ENCODE measurements around the gene COL4A4. TPM values are rescaled to one million over a fixed set of nuclear protein-coding genes. Genes with fewer than 3 reads are reported as not detected.

COL4A4 gene
- total RNA-seq, 6 donors from 2014 or later, result 22.0 to 31.2 (median 26.1) TPM

GRCh38 chr2:227058888-227059399 lies 105.1 kb downstream of the COL4A4 start:
- H3K36me3 ChIP-seq, result no peaks in the 10 kb centered on the region
- no peaks in the 10 kb centered on the region for H3K9me3 ChIP-seq
- ATAC-seq (ENCODE audit: low FRiP score in 2 of 2) (no peak), DNase-seq (no peak)
- no peak overlapping the region for H3K27ac ChIP-seq
- TF ChIP-seq POLR2A (IDR thresholded peaks at IDR 0.05) (no peak), POLR2AphosphoS5 (IDR thresholded peaks at IDR 0.05) (no peak), EP300 (IDR thresholded peaks at IDR 0.05) (no peak), CTCF (IDR thresholded peaks at IDR 0.05) (no peak)
- no peaks in the 10 kb centered on the region for H3K4me1 ChIP-seq
- H3K27me3 ChIP-seq, result no peaks in the 10 kb centered on the region
- 79 to 85% methylated on average over 5 of the region's 5 CpGs for WGBS, 2 donors
- no peak overlapping the region for H3K4me3 ChIP-seq

GRCh38 chr2:227057743-227058447 lies 106.1 kb downstream of the COL4A4 start:
- no peaks in the 10 kb centered on the region for H3K4me1 ChIP-seq
- TF ChIP-seq CTCF (IDR thresholded peaks at IDR 0.05), result no peak
- WGBS, 2 donors, result 81 to 84% methylated on average over 3 of the region's 3 CpGs
- DNase-seq (no peak), ATAC-seq (ENCODE audit: low FRiP score in 2 of 2) (no peak)
- no peaks in the 10 kb centered on the region for H3K27me3 ChIP-seq
- no peaks in the 10 kb centered on the region for H3K9me3 ChIP-seq
- H3K36me3 ChIP-seq, result no peaks in the 10 kb centered on the region
- H3K4me3 ChIP-seq, result no peak overlapping the region
- no peak overlapping the region for H3K27ac ChIP-seq

- Histone ChIP-seq H3K4me3 (no peak overlapping the region), H3K27ac (no peak overlapping the region), H3K27me3 (no peaks in the 10 kb centered on the region), H3K4me1 (no peaks in the 10 kb centered on the region), H3K36me3 (no peaks in the 10 kb centered on the region), H3K9me3 (no peaks in the 10 kb centered on the region)
- no peak for TF ChIP-seq POLR2AphosphoS5 (IDR thresholded peaks at IDR 0.05)
- TF ChIP-seq EP300 (IDR thresholded peaks at IDR 0.05), result no peak
- no peak for TF ChIP-seq POLR2A (IDR thresholded peaks at IDR 0.05)
- TF ChIP-seq CTCF (IDR thresholded peaks at IDR 0.05), result no peak
- DNase-seq (no peak), ATAC-seq (ENCODE audit: low FRiP score in 2 of 2) (no peak)
- WGBS, 2 donors, result 67 to 71% methylated on average over 1 of the region's 1 CpG
Measured at GRCh38 chr2:227057060-227057459, 106.9 kb downstream of the COL4A4 start.

GRCh38 chr2:227054006-227054405 lies 110.0 kb downstream of the COL4A4 start:
- Histone ChIP-seq H3K9me3 (no peaks in the 10 kb centered on the region), H3K4me3 (no peak overlapping the region), H3K27ac (no peak overlapping the region), H3K27me3 (no peaks in the 10 kb centered on the region), H3K36me3 (peaks cover 0 to 4% (median 0%) of the 10 kb centered on the region in 4 donors), H3K4me1 (no peaks in the 10 kb centered on the region)
- ATAC-seq (ENCODE audit: low FRiP score in 2 of 2) (no peak), DNase-seq (no peak)
- TF ChIP-seq EP300 (IDR thresholded peaks at IDR 0.05), result no peak
- TF ChIP-seq POLR2A (IDR thresholded peaks at IDR 0.05), result no peak
- no peak for TF ChIP-seq POLR2AphosphoS5 (IDR thresholded peaks at IDR 0.05)
- no peak for TF ChIP-seq CTCF (IDR thresholded peaks at IDR 0.05)
- WGBS, 2 donors, result 50 to 60% methylated on average over 1 of the region's 1 CpG

- ATAC-seq (ENCODE audit: low FRiP score in 2 of 2) (no peak), DNase-seq (no peak)
- no peaks in the 10 kb centered on the region for H3K4me1 ChIP-seq
- no peak for TF ChIP-seq POLR2A (IDR thresholded peaks at IDR 0.05)
- TF ChIP-seq CTCF (IDR thresholded peaks at IDR 0.05), result no peak
- no peak for TF ChIP-seq POLR2AphosphoS5 (IDR thresholded peaks at IDR 0.05)
- no peak for TF ChIP-seq EP300 (IDR thresholded peaks at IDR 0.05)
- no peaks in the 10 kb centered on the region for H3K27me3 ChIP-seq
- no peak overlapping the region for H3K4me3 ChIP-seq
- H3K27ac ChIP-seq, result no peak overlapping the region
- H3K36me3 ChIP-seq, result peaks cover 0 to 4% (median 0%) of the 10 kb centered on the region in 4 donors
- 62 to 64% methylated on average over 6 of the region's 6 CpGs for WGBS, 2 donors
- no peaks in the 10 kb centered on the region for H3K9me3 ChIP-seq
Measured at GRCh38 chr2:227052879-227053278, 111.1 kb downstream of the COL4A4 start.

Data from upper lobe of left lung (tissue), 6 donors.